ENCODE data around the gene DLGAP1.
"Not testable (repeated sequence)": the region's sequence is repeated elsewhere in the genome, so short reads cannot be mapped to it uniquely, and the experiment has no call there.

Gene DLGAP1

DNA sequence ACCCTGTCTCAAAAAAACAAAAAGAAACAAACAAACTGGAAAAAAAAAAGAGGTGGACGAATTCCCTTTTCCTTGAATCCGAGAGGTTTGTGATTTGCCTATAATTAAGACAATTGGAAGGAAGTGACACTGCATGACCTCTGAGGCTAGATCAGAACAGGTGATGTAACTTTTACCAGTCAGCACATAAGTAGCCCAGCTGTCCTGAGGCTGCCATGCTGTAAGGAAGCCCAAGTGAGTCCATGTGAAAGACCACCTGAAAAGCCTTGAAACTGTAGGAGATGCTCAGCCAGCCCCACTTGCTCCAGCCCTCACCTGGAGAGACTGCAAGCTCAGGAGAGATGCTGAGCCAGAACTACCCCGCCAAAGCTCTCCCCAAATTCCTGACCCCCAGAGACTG is 838.4 kb downstream of the DLGAP1 start:
- no peak for DNase-seq

DNA sequence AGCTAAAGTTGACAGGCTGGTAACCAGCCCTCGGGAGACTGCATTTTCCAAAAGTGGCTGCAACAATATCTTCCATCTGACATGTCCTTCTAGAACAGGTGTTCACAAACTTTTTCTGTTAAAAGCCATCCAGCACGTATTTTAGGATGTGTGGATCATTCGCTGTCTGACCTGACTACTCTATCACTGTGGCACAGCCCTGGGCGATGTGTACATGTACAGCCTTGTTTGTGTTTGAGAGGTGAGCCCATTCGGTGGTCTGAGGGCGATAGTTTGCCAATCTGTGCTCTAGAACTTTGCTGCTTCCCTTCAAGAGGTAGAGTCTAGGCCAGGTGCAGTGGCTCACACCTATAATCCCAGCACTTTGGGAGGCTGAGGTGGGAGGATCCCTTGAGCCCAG is 839.0 kb downstream of the DLGAP1 start:
- no peak for DNase-seq

DNA sequence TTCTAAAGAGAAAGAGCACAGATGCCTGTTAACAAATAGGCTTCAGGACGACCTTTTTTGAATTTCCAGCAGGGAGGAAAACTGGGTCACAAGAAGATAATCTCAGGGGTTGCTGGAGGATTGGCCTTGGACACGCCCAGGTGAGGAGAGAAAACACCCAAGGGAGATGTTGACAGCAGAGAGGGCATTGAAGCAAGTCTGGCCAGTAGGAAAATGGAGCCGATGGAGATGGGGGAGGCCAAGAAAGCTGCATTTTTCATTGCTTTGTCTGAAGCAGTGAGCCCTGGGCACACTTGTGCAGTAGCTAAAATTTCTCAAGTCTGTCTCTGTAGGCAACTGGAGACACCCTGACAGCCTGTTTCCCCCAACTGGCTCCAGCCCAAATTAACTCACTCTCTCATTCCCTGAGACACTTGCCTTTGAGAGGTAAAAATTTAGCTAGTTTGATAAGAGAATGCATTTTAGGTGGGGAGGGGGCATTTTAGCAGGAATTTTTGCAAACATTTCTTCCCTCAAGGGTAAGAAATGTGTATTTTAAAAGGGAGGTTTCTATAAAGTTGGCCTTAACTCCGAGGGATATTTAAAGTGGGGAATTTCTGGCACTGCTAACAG is 839.6 kb downstream of the DLGAP1 start:
- DNase-seq, result no peak

DNA sequence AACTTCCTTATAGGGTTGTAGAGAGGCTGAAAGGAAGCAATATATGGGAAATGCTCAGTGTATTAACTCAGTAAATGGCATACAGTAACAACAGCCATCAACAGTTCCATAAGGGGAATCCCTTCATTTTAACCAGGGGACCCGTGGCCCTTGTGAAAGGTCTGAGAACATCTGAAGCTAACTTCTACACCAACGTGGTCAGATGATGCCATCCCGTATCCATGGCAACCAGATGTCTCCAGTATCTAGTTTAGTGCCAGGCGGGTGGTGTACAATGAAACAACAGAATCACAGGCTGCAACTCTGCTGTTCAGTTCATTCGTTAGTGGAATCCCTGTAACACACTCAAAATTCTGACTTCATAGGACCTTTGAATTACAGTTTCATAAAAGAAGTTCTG is 842.8 kb downstream of the DLGAP1 start:
- DNase-seq, result no peak

DNA sequence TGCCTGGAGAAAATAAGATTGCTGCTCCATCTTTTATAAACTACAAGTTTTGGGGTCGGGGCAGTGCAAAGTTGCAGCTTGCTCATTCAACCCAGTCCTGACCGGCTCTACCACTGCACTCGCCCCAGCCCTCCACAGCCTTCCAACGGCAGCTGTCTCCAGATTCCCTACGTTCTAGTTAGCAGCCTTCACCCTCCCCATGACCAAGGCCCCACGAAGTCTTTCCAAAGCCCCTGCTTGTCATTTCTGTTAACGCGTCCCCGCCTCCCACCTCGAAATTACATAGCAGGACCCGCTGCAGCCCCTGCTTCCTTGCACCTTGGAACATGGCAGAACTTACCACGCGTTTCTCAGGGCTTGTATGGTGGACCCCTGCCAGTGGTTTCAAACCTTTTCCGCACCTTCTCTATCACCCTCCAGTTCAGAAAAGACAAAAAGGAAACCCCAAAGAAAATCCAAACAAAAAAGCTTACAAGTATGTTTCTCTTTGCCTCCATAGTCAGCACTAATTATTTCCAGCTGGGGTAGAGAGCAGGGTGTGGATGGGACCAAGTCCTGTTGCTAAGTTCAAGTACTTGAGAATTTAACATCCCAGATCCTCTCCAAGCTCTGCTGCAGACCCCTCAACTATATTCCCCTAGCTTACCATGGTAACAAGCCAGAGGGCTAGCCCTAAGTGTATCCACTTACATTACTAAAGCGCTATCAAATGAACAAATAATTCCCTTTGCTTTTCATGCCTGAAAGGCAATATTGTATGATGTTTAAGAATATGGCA is 843.6 kb downstream of the DLGAP1 start:
- peak; percentile 59 for DNase-seq

DNA sequence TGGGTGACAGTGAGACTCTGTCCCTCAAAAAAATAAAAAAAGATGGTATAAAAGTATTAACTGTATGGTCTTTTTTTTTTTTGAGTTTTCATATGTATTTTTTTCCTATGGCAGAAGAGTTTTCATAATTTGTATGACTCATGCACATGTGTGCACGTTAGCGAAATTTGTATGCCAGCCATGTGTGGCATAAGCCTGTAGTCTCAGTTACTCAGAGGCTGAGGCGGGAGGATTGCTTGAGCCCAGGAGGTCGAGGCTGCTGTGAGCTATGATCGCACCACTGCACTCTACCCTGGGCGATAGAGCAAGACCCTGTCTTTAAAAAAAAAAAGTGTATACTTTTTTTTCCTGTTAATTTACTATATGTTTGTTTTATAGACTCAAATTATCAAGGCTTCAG is 844.3 kb downstream of the DLGAP1 start:
- peak; percentile 45 for DNase-seq

DNA sequence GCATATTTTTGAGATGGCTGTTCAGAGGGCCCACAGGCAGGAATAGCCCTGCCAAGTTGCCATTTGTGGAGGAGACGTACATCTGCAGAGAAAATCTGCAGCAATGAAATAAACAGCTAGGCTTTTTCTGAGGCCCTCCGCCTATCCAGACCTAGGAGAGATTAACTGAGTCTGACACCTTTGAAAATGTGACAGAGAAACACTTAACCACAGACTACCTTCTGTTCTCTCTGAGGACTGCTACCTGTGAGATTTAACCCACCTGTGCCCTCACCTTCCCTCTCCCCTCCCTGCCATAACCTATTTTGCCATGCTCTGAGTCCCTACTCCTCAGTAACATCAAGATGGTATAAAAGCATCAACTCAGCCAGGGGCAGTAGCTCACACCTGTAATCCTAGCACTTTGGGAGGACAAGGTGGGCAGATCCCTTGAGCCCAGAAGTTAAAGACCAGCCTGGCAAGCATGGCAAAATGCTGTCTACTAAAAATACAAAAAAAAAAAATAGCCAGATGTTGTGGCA is 844.9 kb downstream of the DLGAP1 start:
- DNase-seq, result no peak

DNA sequence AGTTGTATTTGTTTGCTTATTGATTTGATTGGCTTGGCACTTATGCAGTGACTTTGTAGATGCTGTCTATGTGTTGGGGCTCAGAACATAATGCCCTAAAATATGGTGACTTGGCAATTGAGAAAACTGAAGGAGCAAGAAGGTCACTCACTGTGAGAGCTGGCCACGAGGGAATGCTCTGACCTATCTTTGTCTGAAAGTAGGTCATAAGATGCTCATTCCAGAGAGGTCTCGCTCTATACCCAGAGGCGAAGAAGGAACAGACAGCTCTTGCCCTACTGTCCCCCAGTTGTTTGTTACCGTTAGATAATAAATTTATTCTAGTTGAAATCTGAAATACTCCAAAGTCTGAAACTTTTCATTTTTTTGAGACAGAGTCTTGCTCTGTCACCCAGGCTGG is 846.6 kb downstream of the DLGAP1 start:
- DNase-seq, result no peak

DNA sequence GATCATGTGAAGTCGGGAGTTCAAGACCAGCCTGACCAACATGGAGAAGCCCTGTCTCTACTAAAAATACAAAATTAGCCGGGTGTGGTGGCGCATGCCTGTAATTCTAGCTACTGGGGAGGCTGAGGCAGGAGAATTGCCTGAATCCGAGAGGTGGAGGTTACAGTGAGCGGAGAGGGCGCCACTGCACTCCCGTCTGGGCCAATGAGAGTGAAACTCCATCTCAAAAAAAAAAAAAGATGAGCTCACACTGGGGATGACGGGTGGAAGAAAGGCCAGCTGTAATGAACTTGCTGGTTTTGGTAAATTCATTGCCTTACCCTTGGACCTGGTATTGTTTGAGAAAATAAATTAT is 847.0 kb downstream of the DLGAP1 start:
- not testable (repeated sequence) for DNase-seq

DNA sequence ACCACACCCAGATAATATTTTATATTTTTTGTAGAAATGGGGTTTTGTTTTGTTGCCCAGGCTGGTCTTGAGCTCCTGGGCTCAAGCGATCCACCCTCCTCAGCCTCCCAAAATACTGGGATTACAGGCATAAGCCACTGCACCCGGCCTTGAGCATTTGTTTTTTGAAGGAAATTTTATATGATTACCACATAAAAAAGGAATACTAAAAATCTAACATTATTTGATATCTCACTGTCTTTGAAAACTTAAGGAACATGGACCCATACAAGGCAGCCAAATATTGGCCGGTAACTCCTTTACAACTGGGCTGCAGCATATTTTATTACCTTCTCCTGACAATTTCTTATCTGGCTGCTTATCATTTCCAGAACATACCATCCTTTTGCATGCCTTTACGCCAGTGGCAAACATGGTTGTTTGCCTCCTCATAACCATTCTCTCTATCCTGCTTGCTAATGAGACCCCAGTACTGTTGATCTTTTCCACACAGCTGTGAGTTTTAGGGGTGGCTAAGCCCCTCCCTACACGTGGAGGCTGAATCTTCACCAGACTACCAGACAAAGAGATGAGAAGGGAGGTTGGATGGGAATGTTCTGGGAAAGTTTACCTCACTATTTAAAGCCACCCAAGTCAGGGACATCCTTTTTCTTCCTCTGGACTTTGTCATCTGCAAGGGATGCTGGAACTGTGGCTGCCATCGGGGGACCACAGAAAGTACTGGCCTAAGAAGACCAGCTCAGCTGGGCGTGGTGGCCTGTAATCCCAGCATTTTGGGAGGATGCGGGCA is 847.6 kb downstream of the DLGAP1 start:
- no peak for DNase-seq

DNA sequence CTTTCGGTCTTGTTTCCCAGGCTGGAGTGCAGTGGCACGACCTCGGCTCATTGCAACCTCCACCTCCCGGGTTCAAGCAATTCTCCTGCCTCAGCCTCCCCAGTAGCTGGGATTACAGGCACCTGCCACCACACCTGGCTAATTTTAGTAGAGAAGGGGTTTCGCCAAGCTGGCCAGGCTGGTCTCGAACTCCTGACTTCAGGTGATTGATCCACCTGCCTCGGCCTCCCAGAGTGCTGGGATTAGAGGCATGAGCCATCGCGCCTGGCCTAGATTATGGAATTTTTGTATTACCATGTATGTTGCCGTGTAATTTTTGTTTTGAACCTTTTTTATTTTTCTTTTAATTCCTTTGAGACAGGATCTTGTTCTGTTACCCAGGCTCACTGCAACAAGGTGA is 848.2 kb downstream of the DLGAP1 start:
- not testable (repeated sequence) for DNase-seq

DNA sequence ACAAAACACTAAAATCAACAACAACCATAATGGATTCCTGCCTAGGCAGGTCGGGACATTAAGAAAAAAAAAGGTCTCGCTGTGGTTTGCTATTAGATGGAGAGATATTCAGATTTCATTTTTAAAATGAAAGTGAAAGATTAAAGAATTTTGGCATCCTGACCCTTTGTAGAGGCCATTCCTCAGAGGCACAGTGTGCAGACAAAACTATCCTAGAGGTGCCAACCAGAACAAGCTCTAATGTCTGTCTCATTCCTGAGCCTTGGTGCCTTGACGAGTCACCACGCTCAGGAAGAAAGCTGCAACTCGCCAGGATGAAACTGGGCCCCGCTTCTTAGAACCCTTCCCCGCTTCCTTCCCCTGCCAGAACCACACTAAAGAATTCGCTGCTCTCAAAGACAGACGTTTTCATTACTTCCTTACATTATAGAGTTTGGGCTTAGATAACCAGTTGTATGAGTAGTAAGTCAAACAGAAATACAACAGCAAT is 849.1 kb downstream of the DLGAP1 start:
- DNase-seq, result peak; percentile 65

DNA sequence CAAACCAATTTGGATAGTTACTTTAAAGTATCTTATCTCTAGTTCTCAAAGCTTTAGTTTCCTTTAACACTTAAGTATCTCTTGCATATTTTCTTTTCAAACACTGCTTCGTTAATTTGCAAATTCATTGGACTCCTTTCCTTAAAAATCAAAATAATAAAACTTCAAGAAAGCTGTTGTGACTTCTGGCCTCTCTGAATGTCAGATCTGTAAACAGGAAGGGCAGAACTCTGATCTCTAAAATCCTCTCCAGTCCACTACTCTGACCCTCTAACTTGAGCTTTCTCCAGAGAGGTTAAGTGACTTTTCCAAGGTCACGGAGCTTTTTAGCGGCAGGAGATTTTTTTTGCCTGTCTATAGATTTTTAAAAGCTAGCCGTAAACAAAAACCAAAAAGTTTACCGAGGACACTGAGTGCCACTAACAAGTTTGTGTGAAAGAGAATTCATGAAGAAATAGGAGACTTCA is 849.6 kb downstream of the DLGAP1 start:
- no peak for DNase-seq

DNA sequence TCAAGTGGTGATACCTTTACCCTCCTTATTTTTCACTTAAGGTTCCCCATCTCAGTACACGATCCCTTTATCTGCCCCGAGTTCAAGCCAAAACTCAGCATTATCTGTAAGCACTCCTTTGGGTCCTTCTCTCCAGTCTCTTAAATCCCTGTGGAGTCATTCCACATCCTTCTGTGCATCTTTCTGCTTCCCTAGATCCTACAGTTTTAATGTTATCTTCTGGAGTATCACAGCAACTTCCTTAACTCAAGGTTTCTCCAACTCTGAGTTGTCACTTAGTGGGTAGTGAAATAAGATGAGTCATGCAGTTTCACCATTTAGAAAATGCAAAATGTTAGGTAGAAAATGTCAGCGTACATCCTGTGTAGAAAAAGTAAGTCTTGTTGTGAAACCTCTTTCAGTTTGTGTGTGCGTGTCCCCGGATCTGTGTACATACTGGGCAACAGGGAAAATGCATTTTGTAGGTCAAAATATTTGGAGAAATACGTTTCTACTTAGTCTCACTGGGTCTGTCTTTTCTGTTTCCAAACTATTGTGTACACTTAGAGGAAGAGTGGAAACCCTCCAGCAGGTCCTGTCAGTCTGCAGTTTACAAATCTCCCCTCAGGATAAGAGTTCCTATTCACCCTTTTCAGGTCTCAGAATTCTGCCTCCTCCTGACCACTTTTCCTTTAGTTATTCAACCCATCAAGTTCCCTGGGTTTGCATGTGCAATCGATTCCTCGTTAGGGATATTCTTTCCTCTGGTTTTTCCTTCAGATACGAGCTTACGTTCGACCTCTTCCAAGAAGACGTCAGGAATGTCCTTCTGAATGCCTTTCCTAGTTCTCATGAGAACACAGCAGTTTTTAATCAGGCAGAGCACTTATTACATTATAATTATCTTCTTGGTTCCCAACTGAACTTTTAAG is 850.4 kb downstream of the DLGAP1 start:
- peak; percentile 92 for DNase-seq

DNA sequence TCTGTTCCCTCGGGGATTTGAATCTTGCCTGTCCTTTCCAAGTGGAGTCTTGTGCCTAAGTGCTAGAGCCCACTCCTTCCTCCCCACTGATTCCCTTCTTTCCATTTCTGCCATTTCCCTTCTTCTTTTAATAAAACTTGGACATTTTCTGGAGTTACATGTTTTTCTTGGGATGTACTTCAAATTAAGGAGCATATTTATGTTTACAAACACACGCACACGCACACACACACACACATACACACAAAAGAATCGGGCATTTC is 850.9 kb downstream of the DLGAP1 start:
- DNase-seq, result no peak

DNA sequence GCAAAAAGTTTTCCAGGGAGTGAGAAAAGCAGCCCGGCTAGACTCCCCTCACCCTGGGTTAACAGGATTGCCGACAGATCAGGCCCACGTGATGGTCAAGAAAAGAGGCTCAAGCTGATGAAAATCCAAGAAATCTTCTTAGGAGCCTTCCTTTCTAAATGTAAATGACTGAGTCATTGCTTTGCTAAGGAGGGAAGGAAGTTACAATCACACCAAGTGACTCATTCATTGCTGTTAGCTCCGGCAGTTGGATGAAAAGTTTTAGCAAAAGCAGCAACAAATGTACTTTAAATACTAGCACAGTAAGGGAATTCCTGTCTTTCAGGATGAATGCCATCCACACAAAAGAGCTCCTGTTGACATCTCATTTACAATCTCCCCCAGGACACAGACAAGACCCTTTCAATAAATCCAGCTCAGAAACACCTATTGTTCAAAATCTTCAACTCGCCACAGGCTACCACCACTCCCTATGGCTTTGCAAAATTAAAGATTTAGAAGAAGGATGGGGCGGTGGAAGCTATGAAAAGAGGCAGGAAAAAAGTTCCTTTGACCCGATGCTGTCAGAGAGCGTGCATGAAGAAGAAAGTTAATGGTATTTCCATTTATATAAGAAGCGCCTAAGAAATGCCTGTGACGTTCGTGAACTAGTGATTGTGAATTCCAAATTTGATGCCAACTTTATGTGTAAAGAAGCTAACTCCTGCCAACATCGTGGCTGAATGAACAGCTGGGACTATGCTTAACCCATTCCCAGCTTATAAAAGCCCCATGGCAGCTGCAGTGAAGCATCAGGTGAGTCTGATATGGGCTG is 851.5 kb downstream of the DLGAP1 start:
- DNase-seq, result peak; percentile 99

DNA sequence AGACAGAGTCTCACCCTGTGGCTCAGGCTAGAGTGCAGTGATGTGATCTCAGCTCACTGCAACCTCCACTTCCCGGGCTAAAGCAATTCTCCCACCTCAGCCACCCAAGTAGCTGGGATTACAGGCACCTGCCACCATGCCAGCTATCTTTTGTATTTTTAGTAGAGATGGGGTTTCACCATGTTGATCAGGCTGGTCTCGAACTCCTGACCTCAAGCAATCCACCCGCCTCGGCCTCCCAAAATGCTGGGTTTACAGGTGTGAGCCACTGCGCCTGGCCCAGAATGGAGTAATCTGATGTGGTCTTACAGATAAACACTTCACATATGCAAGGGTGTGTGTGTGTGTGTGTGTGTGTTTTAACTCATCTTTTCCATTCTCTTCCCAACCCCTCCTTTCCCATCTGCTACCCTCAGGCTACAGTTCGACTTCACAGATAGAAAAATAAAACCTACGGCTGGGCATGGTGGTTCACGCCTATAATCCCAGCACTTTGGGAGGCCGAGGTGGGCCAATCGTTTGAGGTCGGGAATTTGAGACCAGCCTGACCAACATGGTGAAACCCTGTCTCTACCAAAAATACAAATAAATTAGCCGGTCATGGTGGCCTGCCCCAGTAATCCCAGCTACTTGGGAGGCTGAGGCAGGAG is 853.9 kb downstream of the DLGAP1 start:
- not testable (repeated sequence) for DNase-seq

DNA sequence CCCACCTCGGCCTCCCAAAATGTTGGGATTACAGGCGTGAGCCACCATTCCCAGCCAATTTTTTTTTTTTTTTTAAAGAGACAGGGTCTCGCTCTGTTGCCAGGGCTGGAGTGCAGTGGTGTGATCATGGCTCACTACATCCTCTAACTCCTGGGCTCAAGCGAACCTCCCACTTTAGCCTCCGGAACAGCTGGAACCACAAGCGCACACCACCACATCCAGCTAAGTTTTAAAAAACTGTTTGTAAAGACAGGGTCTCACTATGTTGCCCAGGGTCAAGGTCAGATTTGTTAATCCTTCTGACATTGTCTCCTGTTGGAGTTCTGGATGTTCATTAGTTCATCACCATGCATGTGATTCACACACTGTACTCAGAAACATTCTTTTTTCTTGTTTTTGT is 855.2 kb downstream of the DLGAP1 start:
- no peak for DNase-seq

DNA sequence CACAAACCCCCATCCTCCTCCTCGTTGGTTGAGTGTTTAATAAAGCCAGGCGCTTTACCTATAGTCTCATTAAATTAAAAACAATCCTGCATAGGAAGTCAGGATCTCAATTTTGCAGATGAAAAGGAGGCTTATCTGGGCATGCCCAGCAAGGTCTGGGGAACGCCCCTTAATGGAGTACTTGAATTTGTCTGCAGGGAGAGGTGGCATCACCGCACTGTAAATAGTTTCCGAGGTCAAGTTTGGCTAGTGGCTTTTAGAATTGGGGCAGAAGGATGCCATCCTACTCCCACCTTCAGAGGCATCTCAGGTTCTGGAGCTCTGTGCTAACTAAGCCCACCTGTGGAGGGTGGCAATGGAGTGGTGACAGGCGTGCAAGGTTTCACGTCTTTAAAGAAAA is 855.9 kb downstream of the DLGAP1 start:
- DNase-seq, result no peak

DNA sequence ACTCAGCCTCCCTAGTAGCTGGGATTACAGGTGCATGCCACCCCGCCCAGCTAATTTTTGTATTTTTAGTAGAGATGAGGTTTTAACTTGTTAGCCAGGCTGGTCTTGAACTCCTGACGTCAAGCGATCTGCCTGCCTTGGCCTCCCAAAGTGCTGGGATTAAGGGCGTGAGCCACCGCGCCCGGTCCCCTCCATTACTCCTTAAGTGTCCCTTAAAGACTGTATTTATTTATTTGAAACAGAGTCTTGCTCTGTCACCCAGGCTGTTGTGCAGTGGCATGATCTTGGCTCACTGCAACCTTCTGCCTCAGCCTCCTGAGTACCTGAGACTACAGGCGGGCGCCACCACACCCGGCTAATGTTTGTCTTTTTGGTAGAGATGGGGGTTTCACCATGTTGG is 856.5 kb downstream of the DLGAP1 start:
- no peak for DNase-seq
